Activated CD8-positive, alpha-beta memory T cell treated with anti-CD3 and anti-CD28 coated beads, Interleukin-2, amount 10 ng/mL, durations not matched to agents 7 days and 5 days (primary cell): ENCODE data around the gene INPP4A. TPM values are rescaled to one million over a fixed set of nuclear protein-coding genes. Genes with fewer than 3 reads are reported as not detected.

Experiments used
- ATAC-seq: fragments of 150-1000 bp; cut with Tn5 transposase; one replicate; pipeline ENCODE4 v1.10.0; 2021; ENCODE audit warnings: moderate library complexity
- CTCF ChIA-PET: fragments of 350-600 bp; sonication (Branson Sonifier 250); formaldehyde crosslinking; loops from one replicate; lab custom pipeline; 2021; ENCODE audit warnings: antibody characterized with exemption; lab: Charles Lee
- DNase-seq: peaks from one replicate; pipeline ENCODE4 v3.0.0-alpha.2; 2020
- H3K27ac Mint-ChIP-seq: one replicate; pipeline ENCODE4 v1.8.0; 2021; ENCODE audit warnings: mild to moderate bottlenecking, mixed read lengths
- H3K27me3 Mint-ChIP-seq: one replicate; pipeline ENCODE4 v1.8.0; 2021; ENCODE audit warnings: mixed read lengths
- H3K36me3 Mint-ChIP-seq: one replicate; pipeline ENCODE4 v1.8.0; 2021; ENCODE audit warnings: mild to moderate bottlenecking, mixed read lengths
- H3K4me1 Mint-ChIP-seq: one replicate; pipeline ENCODE4 v1.8.0; 2021; ENCODE audit warnings: mixed read lengths
- H3K4me3 Mint-ChIP-seq: one replicate; pipeline ENCODE4 v1.8.0; 2021; ENCODE audit warnings: mild to moderate bottlenecking, moderate library complexity, mixed read lengths
- H3K9me3 Mint-ChIP-seq: one replicate; pipeline ENCODE4 v1.8.0; 2022; ENCODE audit warnings: low read depth, mixed read lengths
- total RNA-seq, 2 experiments: library from RNA; stranded (reverse); gene quantifications; one replicate each; pipeline ENCODE4 v1.2.3, GENCODE V29; 2021

The INPP4A gene
- total RNA-seq, 2 experiments from 2014 or later, result 144 to 229 TPM

DNA sequence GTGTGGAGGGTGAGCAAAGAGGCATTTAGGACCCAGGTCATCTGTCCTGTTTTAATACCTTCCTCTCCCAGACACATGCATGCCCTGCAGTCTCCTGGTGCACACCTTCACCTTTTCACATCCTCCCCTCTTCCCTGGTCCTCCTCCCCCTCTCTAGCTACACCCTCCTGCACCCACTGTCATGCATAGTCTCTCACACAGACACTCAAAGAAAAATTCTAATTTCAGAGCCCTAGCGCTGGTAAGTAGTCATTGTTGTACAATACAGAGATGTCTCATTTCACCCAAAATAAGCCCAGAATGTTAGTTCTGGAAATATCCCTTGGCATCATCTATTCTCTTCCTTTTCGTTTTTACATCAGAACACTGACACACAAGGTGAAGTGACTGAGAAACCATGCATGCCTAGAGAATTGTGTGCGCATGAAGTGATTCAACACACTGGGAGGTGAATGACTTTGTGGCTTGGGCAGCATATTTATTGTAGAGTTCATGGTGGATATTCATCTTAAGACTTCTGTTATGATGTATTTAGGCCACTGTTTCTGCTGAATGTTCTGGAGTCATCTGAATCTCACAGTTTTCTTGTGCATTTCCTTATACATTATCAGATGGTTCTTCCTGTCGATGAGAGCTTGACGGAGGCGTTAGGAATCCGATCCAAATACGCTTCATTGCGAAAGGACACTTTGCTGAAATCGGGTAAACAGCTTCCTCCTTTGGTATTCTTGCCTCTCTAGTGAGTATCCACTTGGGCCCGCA is 93.8 kb downstream of the INPP4A start:
- H3K36me3 Mint-ChIP-seq, result peaks cover 52% of the 10 kb centered on the region
- no peaks in the 10 kb centered on the region for H3K27me3 Mint-ChIP-seq
- no peak overlapping the region for H3K4me3 Mint-ChIP-seq
- CTCF ChIA-PET, result no interaction called here
- H3K4me1 Mint-ChIP-seq, result peaks cover 11% of the 10 kb centered on the region
- no peaks in the 10 kb centered on the region for H3K9me3 Mint-ChIP-seq
- peak overlapping the region; percentile 10 for H3K27ac Mint-ChIP-seq
- no peak for ATAC-seq
- DNase-seq, result no peak

DNA sequence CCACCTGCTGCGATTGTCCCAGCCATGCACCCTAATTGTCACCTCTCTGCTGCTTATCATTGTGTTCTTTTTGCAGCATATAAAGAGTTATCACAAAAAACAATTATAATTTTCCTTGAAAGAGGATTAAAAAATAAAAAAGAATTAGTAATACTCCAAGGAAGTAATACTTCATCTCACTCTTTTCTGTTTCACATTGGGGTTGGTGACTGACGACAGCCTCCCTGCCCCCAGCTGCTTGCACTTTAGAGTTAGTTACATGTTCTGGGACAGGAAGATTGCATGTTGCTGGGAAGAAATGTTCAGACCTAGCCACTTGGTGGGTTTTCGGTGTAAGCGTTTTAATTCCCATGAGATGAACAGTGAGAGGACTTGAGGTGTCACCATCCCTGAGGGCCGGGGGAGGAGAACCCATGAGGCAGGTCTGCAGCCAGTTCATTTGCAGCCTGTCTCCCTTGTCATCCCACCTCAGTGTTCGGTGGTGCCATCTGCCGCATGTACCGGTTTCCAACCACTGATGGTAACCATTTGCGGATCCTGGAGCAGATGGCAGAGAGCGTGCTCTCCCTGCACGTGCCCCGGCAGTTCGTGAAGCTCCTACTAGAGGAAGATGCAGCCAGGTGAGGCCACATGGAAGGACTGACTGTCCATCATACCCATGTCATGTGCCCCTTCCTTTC is 94.5 kb downstream of the INPP4A start:
- no peak for ATAC-seq
- no peak for DNase-seq
- no peaks in the 10 kb centered on the region for H3K9me3 Mint-ChIP-seq
- H3K27me3 Mint-ChIP-seq, result no peaks in the 10 kb centered on the region
- CTCF ChIA-PET, result no interaction called here
- H3K36me3 Mint-ChIP-seq, result peaks cover 57% of the 10 kb centered on the region
- peaks cover 11% of the 10 kb centered on the region for H3K4me1 Mint-ChIP-seq
- H3K4me3 Mint-ChIP-seq, result no peak overlapping the region
- no peak overlapping the region for H3K27ac Mint-ChIP-seq

DNA sequence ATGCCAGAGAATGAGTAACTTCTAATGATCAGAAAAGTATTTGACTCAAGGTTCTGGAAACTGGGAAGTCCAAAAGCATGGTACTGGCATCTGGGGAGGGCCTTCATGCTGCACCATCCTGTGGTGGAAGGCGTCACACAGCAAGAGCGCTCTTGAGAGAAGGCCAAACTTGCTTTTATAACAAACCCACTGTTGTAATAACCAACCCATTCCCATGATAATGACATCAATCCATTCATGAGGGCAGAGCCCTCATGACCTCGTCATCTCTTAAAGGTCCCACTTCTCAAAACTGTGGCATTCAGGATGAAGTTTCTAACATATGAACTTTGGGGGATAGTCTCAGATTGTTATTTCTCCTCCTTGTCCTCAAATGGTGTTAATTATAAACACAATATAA is 95.9 kb downstream of the INPP4A start:
- CTCF ChIA-PET, result no interaction called here
- no peaks in the 10 kb centered on the region for H3K27me3 Mint-ChIP-seq
- H3K4me3 Mint-ChIP-seq, result no peak overlapping the region
- peaks cover 65% of the 10 kb centered on the region for H3K36me3 Mint-ChIP-seq
- H3K4me1 Mint-ChIP-seq, result peaks cover 13% of the 10 kb centered on the region
- no peak for DNase-seq
- H3K27ac Mint-ChIP-seq, result no peak overlapping the region
- ATAC-seq, result no peak
- H3K9me3 Mint-ChIP-seq, result no peaks in the 10 kb centered on the region

DNA sequence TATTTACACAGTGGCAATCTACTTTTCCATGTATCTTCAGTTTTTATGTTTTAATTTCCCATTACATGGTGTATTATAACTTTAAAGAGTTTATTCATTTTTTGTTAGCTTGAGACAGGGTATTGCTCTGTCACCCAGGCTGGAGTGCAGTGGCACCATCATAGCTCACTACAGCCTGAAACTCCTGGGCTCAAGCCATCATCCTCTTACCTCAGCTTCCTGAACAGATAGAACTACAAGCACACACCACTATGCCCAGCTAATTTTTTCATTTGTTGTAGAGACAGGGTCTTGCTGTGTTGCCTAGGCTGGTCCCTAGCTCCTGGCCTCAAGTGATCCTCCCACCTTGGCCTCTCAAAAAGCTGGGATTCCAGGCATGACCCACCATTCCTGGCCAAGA is 96.8 kb downstream of the INPP4A start:
- no peak overlapping the region for H3K27ac Mint-ChIP-seq
- H3K9me3 Mint-ChIP-seq, result no peaks in the 10 kb centered on the region
- CTCF ChIA-PET, result interaction anchor here (1.2 to 1.6 kb wide), 2 partner anchors 10 to 104 kb away, joined by 3 to 4 read pairs; no protein-coding TSS in a partner anchor
- H3K36me3 Mint-ChIP-seq, result peaks cover 70% of the 10 kb centered on the region
- H3K4me1 Mint-ChIP-seq, result peaks cover 22% of the 10 kb centered on the region
- H3K4me3 Mint-ChIP-seq, result no peak overlapping the region
- no peak for ATAC-seq
- no peaks in the 10 kb centered on the region for H3K27me3 Mint-ChIP-seq
- no peak for DNase-seq

DNA sequence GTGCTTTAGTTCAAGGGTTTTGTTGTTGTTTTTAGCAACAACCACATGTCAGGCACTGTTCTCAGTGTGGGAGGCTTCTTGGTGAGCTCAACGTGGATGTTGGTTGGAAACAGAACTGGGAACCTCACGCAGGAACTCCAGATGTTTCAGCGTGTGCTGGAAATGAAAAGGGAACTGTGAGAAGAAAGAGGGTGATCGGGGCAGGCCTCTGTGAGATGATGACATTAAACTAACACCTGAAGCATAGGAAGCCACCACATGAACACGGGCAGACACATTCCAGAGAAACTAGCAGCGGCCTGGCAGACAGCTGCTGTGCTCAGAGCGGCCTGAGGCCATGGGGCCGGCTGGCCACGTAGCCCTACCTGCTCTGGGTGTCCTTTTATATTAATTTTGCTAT is 97.2 kb downstream of the INPP4A start:
- Mint-ChIP-seq H3K9me3 (no peaks in the 10 kb centered on the region), H3K4me1 (peaks cover 23% of the 10 kb centered on the region), H3K27ac (peak overlapping the region; percentile 1), H3K36me3 (peaks cover 71% of the 10 kb centered on the region), H3K4me3 (no peak overlapping the region), H3K27me3 (no peaks in the 10 kb centered on the region)
- DNase-seq (no peak), ATAC-seq (no peak)
- CTCF ChIA-PET, result interaction anchor here (1.2 to 1.6 kb wide), 2 partner anchors 10 to 103 kb away, joined by 3 to 4 read pairs; no protein-coding TSS in a partner anchor

DNA sequence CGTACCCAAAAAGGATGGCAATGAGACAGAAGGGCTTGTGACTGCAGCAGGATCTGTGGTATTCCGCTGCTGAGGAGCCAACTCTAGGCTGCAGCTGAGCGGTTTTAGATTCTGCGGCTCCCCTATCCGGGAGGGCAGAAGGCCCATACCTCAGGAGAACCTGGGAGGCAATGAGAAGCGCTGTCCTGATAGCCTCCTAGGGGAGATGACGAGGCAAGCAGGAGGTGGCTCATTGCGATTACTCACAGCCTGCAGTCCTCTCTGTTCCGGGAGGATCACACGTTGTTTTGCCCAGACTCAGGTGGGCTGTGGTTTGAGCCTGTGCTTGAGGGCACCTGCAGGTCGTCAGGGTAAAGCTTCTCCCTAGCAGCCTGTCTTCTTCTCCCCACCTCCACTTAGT is 98.6 kb downstream of the INPP4A start:
- Mint-ChIP-seq H3K4me1 (peaks cover 36% of the 10 kb centered on the region), H3K27me3 (no peaks in the 10 kb centered on the region), H3K27ac (no peak overlapping the region), H3K36me3 (peaks cover 76% of the 10 kb centered on the region), H3K9me3 (no peaks in the 10 kb centered on the region), H3K4me3 (no peak overlapping the region)
- DNase-seq (no peak), ATAC-seq (no peak)
- CTCF ChIA-PET, result interaction anchor here (1.4 to 1.6 kb wide), 2 partner anchors 8 to 10 kb away, joined by 3 to 4 read pairs; no protein-coding TSS in a partner anchor

DNA sequence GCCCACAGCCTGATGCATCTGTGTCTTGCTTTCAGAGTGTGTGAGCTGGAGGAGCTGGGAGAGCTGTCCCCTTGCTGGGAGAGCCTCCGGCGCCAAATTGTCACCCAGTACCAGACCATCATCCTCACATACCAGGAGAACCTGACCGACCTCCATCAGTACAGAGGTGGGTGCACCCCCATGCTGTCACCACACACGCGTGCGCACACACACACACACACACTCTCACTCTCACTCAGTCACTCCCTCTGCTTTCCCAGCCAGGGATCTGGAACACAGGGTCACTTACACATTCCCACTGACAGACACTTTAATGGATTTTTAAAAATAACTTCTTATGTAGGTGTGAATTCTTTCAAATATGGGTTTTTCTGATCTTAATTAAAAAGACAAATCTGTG is 99.2 kb downstream of the INPP4A start:
- Mint-ChIP-seq H3K27ac (no peak overlapping the region), H3K9me3 (no peaks in the 10 kb centered on the region), H3K27me3 (no peaks in the 10 kb centered on the region), H3K4me3 (no peak overlapping the region), H3K4me1 (peaks cover 34% of the 10 kb centered on the region), H3K36me3 (peaks cover 70% of the 10 kb centered on the region)
- ATAC-seq (no peak), DNase-seq (no peak)
- CTCF ChIA-PET, result interaction anchor here (1.4 kb wide), 1 partner anchor 11 kb away, joined by 3 read pairs; no protein-coding TSS in a partner anchor

DNA sequence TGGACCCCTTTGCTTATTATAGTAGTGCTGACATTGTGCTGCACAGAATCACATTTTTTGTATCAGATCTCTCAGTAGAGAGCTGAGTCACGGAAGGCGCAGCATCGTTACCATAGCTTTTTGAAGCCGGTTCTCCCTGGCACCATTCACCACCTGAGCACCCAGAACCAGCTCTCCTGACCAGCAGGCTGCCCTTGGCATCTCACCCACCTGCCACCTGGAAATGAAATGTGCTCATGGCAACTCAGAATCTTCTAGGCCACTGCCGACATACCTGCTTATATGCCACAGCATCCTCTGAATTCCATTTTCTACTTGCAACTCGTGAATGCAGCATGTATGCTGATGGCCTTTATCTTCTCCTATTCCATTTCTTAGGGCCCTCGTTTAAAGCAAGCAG is 100.9 kb downstream of the INPP4A start:
- DNase-seq (no peak), ATAC-seq (no peak)
- Mint-ChIP-seq H3K9me3 (no peaks in the 10 kb centered on the region), H3K4me3 (no peak overlapping the region), H3K27ac (no peak overlapping the region), H3K27me3 (no peaks in the 10 kb centered on the region), H3K36me3 (peaks cover 59% of the 10 kb centered on the region), H3K4me1 (peaks cover 48% of the 10 kb centered on the region)
- CTCF ChIA-PET, result no interaction called here

DNA sequence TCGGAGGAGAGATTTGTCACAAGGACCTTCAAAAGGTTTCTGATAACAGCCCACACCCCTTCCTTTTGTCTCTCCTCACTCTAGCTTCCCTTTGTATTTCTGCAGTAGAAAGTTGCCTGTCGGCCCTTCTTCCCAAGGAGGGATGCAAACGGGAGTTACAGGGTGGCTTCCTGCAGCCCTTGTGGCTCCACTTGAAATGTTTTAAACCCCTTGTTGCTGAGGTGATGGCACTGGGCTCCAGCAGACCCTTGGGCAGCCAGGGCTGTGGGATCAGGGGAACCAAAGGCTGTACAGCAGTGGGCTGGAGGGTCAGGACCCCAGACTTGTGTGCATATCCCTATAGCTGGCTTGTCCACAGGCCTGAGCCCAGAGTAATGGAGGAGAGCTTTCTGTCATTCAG is 101.5 kb downstream of the INPP4A start:
- DNase-seq (no peak), ATAC-seq (no peak)
- peaks cover 54% of the 10 kb centered on the region for H3K4me1 Mint-ChIP-seq
- peaks cover 61% of the 10 kb centered on the region for H3K36me3 Mint-ChIP-seq
- CTCF ChIA-PET, result interaction anchor here (2.3 kb wide), 1 partner anchor 133 kb away, joined by 8 read pairs; no protein-coding TSS in a partner anchor
- no peaks in the 10 kb centered on the region for H3K27me3 Mint-ChIP-seq
- H3K9me3 Mint-ChIP-seq, result no peaks in the 10 kb centered on the region
- no peak overlapping the region for H3K27ac Mint-ChIP-seq
- H3K4me3 Mint-ChIP-seq, result no peak overlapping the region

DNA sequence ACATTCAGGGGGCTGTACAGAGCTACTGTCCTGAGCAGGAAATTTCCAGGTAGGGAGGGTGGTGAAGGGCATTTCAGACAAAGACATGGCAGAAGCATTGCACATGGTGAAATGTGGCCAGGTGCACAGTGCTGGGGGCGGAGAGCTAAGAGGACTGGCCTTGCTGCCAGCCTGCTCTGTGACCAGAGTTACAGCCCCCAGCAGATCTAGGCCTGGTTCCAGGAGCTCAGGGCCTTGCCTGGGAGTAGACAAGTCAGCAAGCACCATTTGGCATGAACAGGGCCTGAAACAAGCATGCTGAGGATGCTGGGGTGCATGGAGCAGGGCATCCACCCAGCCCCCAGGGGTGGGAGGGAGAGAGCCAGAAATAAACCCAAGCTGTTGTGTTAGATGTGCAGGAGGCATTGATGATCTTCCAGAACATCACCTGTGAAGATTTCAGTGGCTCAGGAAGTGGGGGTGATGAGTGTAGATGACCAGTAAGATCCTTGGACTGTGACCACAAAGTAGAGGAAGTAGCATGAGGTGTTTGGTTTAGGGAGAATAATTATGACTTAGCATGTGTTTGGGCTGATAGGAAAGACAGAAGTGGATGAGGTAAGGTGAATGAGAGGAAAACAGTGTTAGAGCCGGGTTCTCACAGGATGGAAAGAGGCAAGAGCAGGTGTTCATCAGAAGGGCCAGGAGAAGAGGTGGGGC is 102.6 kb downstream of the INPP4A start:
- peaks cover 67% of the 10 kb centered on the region for H3K36me3 Mint-ChIP-seq
- H3K27me3 Mint-ChIP-seq, result no peaks in the 10 kb centered on the region
- H3K4me1 Mint-ChIP-seq, result peaks cover 65% of the 10 kb centered on the region
- peak; percentile 11 for ATAC-seq
- H3K4me3 Mint-ChIP-seq, result no peak overlapping the region
- no peaks in the 10 kb centered on the region for H3K9me3 Mint-ChIP-seq
- peak overlapping the region; percentile 13 for H3K27ac Mint-ChIP-seq
- CTCF ChIA-PET, result interaction anchor here (1.1 to 2.3 kb wide), 2 partner anchors 22 to 134 kb away, joined by 3 to 8 read pairs; no protein-coding TSS in a partner anchor
- peak; percentile 38 for DNase-seq

DNA sequence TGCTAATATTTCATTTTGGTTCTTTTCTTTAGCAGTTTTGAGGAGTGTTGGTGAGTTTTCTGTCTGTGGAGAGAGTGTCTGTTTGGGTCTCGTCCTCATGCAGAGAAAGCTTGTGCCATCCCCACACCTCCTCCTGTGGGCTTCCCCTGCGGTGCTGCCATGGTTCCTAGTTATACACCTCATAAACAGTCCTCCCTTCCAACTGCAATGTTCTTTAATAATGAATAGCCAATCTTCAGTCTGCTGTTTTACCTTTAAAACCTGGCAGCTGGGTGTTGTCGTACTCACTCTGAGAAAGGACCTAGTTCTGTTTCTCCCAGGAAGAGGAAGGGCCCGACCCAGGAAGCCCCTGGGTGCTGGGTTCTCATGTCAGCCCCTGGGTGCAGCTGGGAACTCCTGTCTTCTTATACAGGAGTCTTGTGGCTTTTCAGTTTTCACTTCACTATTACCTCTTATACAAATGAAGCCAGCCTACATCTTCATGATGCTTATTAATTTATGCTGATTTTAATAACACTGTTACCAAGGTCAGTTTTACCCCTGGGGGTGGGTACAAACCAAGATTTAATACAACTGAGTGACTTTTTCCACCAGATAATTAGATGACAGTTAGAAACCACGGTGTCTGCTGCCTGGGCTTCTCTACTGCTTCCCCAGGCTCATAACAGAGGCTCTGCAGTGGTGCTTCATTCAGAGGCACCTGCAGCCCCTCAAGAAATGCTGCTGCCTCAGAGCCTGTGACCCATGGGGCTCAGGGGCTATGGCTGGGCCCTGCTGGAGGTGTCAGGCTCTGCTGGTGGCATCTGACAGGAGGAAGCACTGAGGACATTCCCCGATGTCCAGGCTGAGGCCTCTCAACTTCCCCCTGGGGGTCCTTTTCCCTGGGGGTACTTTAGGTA is 104.5 kb downstream of the INPP4A start:
- H3K27ac Mint-ChIP-seq, result peak overlapping the region; percentile 41
- no peaks in the 10 kb centered on the region for H3K27me3 Mint-ChIP-seq
- H3K4me1 Mint-ChIP-seq, result peaks cover 81% of the 10 kb centered on the region
- H3K4me3 Mint-ChIP-seq, result no peak overlapping the region
- H3K9me3 Mint-ChIP-seq, result no peaks in the 10 kb centered on the region
- no peak for ATAC-seq
- CTCF ChIA-PET, result no interaction called here
- H3K36me3 Mint-ChIP-seq, result peaks cover 70% of the 10 kb centered on the region
- DNase-seq, result peak; percentile 35

DNA sequence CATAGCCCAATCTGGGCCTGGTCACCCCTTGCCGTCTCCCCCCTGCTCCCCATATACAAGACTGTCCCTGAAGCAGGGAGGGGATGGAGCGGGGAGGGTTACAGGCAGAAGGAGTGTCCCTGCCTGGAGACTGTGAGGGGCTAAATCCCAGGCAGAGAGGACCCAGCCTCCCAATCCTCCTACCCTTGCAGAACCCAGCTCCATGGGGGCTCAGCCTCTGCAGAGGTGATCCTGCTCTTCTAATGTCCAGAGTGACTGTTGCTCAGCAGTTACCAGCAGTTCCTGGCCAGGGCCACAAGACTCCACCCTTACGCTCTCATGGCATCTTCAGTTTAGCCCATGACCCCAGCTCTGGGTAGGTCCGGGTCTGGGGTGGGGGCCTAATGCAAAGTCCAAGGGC is 105.5 kb downstream of the INPP4A start:
- H3K27me3 Mint-ChIP-seq, result no peaks in the 10 kb centered on the region
- ATAC-seq (no peak), DNase-seq (peak; percentile 41)
- peaks cover 70% of the 10 kb centered on the region for H3K36me3 Mint-ChIP-seq
- peaks cover 90% of the 10 kb centered on the region for H3K4me1 Mint-ChIP-seq
- peak overlapping the region; percentile 70 for H3K27ac Mint-ChIP-seq
- H3K4me3 Mint-ChIP-seq, result no peak overlapping the region
- CTCF ChIA-PET, result no interaction called here
- no peaks in the 10 kb centered on the region for H3K9me3 Mint-ChIP-seq
